ENCODE results near the gene GPSM3.
A peak's percentile ranks its signal among the peaks of the same experiment; 100 is the strongest.

Gene GPSM3

DNA sequence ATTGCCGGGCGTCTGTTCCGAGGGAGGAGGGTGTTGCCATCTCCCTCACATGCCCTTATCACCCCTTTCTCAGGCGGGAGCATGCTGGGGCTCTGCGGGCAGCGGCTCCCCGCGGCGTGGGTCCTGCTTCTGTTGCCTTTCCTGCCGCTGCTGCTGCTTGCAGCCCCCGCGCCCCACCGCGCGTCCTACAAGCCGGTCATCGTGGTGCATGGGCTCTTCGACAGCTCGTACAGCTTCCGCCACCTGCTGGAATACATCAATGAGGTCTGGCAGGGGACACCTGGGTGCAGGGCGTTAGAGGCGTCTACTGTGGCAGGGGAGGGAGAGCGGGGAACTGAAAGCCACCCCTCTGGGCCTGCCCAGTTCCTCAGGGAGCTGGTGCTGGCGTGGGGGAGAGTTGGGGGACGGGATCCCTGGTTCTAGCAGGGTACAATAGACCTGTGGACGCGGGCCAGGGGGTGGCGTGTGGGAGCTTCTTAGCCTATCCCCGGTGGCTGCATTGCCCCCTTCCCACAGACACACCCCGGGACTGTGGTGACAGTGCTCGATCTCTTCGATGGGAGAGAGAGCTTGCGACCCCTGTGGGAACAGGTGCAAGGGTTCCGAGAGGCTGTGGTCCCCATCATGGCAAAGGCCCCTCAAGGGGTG is 37.8 kb downstream of the GPSM3 start (continued):
- TF ChIP-seq SCRT1 (tag by site-specific recombination; IDR thresholded peaks at IDR 0.05; ENCODE audit: borderline replicate concordance) (no peak), ZNF211 (tag by site-specific recombination; IDR thresholded peaks at IDR 0.05; ENCODE audit: low read depth) (no peak), ZNF16 (tag by site-specific recombination; IDR thresholded peaks at IDR 0.05; ENCODE audit: low read depth) (no peak), KLF7 (tag by site-specific recombination; IDR thresholded peaks at IDR 0.05; ENCODE audit: borderline replicate concordance) (no peak), ZBTB1 (tag by site-specific recombination; IDR thresholded peaks at IDR 0.05) (no peak), ZNF221 (tag by site-specific recombination; IDR thresholded peaks at IDR 0.05; ENCODE audit: borderline replicate concordance) (no peak), ZNF292 (tag by site-specific recombination; IDR thresholded peaks at IDR 0.05; ENCODE audit: borderline replicate concordance, low read depth) (no peak), ZSCAN30 (tag by site-specific recombination; IDR thresholded peaks at IDR 0.05) (0 out of 2 replicates have a peak, but pooled peaks have one; percentile 23), ZNF623 (tag by site-specific recombination; IDR thresholded peaks at IDR 0.05) (no peak), WT1 (tag by site-specific recombination; IDR thresholded peaks at IDR 0.05) (0 out of 2 replicates have a peak, but pooled peaks have one; percentile 2), ZFHX2 (tag by site-specific recombination; conservative IDR thresholded peaks at IDR 0.05) (0 out of 2 replicates have a peak, but pooled peaks have one; percentile 6), ZNF433 (tag by site-specific recombination; IDR thresholded peaks at IDR 0.05; ENCODE audit: low read depth) (no peak), ZNF391 (tag by site-specific recombination; IDR thresholded peaks at IDR 0.05; ENCODE audit: borderline replicate concordance, low read depth) (no peak), ZNF48 (tag by site-specific recombination; IDR thresholded peaks at IDR 0.05) (no peak), EGR2 (tag by site-specific recombination; IDR thresholded peaks at IDR 0.05; ENCODE audit: low read depth) (0 out of 2 replicates have a peak, but pooled peaks have one; percentile 3), ZNF341 (tag by site-specific recombination; IDR thresholded peaks at IDR 0.05; ENCODE audit: low read depth) (peak; percentile 60), ZNF544 (tag by site-specific recombination; IDR thresholded peaks at IDR 0.05) (no peak), ZNF394 (tag by site-specific recombination; IDR thresholded peaks at IDR 0.05; ENCODE audit: borderline replicate concordance) (no peak)
- TF ChIP-seq, protein P1, sequence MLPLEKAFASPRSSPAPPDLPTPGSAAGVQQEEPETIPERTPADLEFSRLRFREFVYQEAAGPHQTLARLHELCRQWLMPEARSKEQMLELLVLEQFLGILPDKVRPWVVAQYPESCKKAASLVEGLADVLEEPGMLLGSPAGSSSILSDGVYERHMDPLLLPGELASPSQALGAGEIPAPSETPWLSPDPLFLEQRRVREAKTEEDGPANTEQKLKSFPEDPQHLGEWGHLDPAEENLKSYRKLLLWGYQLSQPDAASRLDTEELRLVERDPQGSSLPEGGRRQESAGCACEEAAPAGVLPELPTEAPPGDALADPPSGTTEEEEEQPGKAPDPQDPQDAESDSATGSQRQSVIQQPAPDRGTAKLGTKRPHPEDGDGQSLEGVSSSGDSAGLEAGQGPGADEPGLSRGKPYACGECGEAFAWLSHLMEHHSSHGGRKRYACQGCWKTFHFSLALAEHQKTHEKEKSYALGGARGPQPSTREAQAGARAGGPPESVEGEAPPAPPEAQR (tag by site-specific recombination; IDR thresholded peaks at IDR 0.05), result no peak
- TF ChIP-seq, protein P2, sequence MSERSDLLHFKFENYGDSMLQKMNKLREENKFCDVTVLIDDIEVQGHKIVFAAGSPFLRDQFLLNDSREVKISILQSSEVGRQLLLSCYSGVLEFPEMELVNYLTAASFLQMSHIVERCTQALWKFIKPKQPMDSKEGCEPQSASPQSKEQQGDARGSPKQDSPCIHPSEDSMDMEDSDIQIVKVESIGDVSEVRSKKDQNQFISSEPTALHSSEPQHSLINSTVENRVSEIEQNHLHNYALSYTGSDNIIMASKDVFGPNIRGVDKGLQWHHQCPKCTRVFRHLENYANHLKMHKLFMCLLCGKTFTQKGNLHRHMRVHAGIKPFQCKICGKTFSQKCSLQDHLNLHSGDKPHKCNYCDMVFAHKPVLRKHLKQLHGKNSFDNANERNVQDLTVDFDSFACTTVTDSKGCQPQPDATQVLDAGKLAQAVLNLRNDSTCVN (tag by site-specific recombination; optimal IDR thresholded peaks at IDR 0.05), result peak; percentile 44
- TF ChIP-seq, protein P3, sequence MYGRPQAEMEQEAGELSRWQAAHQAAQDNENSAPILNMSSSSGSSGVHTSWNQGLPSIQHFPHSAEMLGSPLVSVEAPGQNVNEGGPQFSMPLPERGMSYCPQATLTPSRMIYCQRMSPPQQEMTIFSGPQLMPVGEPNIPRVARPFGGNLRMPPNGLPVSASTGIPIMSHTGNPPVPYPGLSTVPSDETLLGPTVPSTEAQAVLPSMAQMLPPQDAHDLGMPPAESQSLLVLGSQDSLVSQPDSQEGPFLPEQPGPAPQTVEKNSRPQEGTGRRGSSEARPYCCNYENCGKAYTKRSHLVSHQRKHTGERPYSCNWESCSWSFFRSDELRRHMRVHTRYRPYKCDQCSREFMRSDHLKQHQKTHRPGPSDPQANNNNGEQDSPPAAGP (tag by site-specific recombination; IDR thresholded peaks at IDR 0.05), result 0 out of 2 replicates have a peak, but pooled peaks have one; percentile 40
- TF ChIP-seq, protein P4, sequence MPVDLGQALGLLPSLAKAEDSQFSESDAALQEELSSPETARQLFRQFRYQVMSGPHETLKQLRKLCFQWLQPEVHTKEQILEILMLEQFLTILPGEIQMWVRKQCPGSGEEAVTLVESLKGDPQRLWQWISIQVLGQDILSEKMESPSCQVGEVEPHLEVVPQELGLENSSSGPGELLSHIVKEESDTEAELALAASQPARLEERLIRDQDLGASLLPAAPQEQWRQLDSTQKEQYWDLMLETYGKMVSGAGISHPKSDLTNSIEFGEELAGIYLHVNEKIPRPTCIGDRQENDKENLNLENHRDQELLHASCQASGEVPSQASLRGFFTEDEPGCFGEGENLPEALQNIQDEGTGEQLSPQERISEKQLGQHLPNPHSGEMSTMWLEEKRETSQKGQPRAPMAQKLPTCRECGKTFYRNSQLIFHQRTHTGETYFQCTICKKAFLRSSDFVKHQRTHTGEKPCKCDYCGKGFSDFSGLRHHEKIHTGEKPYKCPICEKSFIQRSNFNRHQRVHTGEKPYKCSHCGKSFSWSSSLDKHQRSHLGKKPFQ (tag by site-specific recombination; IDR thresholded peaks at IDR 0.05), result no peak
- TF ChIP-seq, protein P5, sequence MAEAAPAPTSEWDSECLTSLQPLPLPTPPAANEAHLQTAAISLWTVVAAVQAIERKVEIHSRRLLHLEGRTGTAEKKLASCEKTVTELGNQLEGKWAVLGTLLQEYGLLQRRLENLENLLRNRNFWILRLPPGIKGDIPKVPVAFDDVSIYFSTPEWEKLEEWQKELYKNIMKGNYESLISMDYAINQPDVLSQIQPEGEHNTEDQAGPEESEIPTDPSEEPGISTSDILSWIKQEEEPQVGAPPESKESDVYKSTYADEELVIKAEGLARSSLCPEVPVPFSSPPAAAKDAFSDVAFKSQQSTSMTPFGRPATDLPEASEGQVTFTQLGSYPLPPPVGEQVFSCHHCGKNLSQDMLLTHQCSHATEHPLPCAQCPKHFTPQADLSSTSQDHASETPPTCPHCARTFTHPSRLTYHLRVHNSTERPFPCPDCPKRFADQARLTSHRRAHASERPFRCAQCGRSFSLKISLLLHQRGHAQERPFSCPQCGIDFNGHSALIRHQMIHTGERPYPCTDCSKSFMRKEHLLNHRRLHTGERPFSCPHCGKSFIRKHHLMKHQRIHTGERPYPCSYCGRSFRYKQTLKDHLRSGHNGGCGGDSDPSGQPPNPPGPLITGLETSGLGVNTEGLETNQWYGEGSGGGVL (tag by site-specific recombination; IDR thresholded peaks at IDR 0.05), result no peak
- TF ChIP-seq, protein P6, sequence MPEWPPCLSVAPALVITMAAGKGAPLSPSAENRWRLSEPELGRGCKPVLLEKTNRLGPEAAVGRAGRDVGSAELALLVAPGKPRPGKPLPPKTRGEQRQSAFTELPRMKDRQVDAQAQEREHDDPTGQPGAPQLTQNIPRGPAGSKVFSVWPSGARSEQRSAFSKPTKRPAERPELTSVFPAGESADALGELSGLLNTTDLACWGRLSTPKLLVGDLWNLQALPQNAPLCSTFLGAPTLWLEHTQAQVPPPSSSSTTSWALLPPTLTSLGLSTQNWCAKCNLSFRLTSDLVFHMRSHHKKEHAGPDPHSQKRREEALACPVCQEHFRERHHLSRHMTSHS (tag by site-specific recombination; IDR thresholded peaks at IDR 0.05), result no peak
- TF ChIP-seq, protein P7, sequence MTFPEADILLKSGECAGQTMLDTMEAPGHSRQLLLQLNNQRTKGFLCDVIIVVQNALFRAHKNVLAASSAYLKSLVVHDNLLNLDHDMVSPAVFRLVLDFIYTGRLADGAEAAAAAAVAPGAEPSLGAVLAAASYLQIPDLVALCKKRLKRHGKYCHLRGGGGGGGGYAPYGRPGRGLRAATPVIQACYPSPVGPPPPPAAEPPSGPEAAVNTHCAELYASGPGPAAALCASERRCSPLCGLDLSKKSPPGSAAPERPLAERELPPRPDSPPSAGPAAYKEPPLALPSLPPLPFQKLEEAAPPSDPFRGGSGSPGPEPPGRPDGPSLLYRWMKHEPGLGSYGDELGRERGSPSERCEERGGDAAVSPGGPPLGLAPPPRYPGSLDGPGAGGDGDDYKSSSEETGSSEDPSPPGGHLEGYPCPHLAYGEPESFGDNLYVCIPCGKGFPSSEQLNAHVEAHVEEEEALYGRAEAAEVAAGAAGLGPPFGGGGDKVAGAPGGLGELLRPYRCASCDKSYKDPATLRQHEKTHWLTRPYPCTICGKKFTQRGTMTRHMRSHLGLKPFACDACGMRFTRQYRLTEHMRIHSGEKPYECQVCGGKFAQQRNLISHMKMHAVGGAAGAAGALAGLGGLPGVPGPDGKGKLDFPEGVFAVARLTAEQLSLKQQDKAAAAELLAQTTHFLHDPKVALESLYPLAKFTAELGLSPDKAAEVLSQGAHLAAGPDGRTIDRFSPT (tag by site-specific recombination; IDR thresholded peaks at IDR 0.05), result peak; percentile 38; the same call in 1 of the 2 replicates
- TF ChIP-seq, protein P8, sequence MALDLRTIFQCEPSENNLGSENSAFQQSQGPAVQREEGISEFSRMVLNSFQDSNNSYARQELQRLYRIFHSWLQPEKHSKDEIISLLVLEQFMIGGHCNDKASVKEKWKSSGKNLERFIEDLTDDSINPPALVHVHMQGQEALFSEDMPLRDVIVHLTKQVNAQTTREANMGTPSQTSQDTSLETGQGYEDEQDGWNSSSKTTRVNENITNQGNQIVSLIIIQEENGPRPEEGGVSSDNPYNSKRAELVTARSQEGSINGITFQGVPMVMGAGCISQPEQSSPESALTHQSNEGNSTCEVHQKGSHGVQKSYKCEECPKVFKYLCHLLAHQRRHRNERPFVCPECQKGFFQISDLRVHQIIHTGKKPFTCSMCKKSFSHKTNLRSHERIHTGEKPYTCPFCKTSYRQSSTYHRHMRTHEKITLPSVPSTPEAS (tag by site-specific recombination; IDR thresholded peaks at IDR 0.05), result no peak
